ENCODE results near the gene ZFPL1. TPM values are rescaled to one million over a fixed set of nuclear protein-coding genes. Genes with fewer than 3 reads are reported as not detected.

Gene ZFPL1
- total RNA-seq, 1 donor from 2014 or later: 25.9 TPM

DNA sequence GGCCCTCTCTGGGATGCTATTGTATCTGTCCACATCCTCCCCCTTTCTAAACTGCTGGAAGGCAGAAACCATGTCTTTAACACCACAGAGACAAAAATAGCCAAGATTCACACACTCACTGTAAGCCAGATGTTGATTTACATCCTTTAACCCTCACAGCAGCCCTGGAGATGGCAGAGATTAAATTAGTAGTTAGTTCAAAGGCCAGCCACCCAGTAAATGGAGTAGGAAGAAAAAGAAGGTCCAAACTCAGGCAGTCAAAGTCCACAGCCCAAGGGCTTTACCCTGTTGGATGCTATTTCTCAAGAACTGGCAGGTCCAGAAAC lies 35.6 kb downstream of the ZFPL1 start:
- Mint-ChIP-seq H3K36me3 (ENCODE audit: low read depth, unreplicated experiment) (peaks cover 23% of the 10 kb centered on the region), H3K4me1 (ENCODE audit: unreplicated experiment) (peaks cover 23% of the 10 kb centered on the region), H3K27me3 (ENCODE audit: unreplicated experiment) (peaks cover 19% of the 10 kb centered on the region), H3K9me3 (ENCODE audit: unreplicated experiment) (no peaks in the 10 kb centered on the region), H3K27ac (ENCODE audit: unreplicated experiment) (peak overlapping the region; percentile 83), H3K4me3 (ENCODE audit: unreplicated experiment) (peak overlapping the region; percentile 71)
- DNase-seq (ENCODE audit: low spot score): no peak
- no peak for TF ChIP-seq CTCF (IDR thresholded peaks at IDR 0.05; ENCODE audit: unreplicated experiment)

DNA sequence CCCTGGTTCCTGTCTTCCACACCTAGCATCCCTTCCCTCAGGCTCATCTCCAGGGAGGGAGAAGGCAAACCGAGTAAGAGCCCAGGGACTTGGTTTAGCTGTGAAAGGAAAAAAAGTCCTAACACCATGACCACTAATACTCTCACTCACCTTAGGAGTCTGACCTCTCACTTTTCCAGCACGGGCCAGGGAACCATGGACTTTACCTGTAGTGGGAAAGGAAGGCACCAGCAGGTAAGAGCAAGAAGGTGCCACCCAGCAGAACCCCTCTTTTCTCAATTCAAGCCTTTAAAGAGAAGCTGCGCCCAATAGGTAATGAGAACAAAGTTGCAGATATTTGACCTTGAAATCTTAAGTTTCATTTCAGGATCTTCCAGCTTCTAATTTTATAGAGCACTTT lies 36.8 kb downstream of the ZFPL1 start:
- DNase-seq (ENCODE audit: low spot score): no peak
- peaks cover 23% of the 10 kb centered on the region for H3K4me1 Mint-ChIP-seq (ENCODE audit: unreplicated experiment)
- peaks cover 18% of the 10 kb centered on the region for H3K27me3 Mint-ChIP-seq (ENCODE audit: unreplicated experiment)
- TF ChIP-seq CTCF (IDR thresholded peaks at IDR 0.05; ENCODE audit: unreplicated experiment): no peak
- no peaks in the 10 kb centered on the region for H3K9me3 Mint-ChIP-seq (ENCODE audit: unreplicated experiment)
- H3K36me3 Mint-ChIP-seq (ENCODE audit: low read depth, unreplicated experiment): peaks cover 25% of the 10 kb centered on the region
- H3K27ac Mint-ChIP-seq (ENCODE audit: unreplicated experiment): peak overlapping the region; percentile 93
- peak overlapping the region; percentile 99 for H3K4me3 Mint-ChIP-seq (ENCODE audit: unreplicated experiment)

- Mint-ChIP-seq H3K27ac (ENCODE audit: unreplicated experiment) (peak overlapping the region; percentile 93), H3K4me1 (ENCODE audit: unreplicated experiment) (peaks cover 23% of the 10 kb centered on the region), H3K9me3 (ENCODE audit: unreplicated experiment) (no peaks in the 10 kb centered on the region), H3K27me3 (ENCODE audit: unreplicated experiment) (peaks cover 18% of the 10 kb centered on the region), H3K36me3 (ENCODE audit: low read depth, unreplicated experiment) (peaks cover 29% of the 10 kb centered on the region), H3K4me3 (ENCODE audit: unreplicated experiment) (peak overlapping the region; percentile 99)
- peak; percentile 28 for DNase-seq (ENCODE audit: low spot score)
- TF ChIP-seq CTCF (IDR thresholded peaks at IDR 0.05; ENCODE audit: unreplicated experiment): no peak
Observed at GRCh38 chr11:65121447-65121864, 37.4 kb downstream of the ZFPL1 start.

DNA sequence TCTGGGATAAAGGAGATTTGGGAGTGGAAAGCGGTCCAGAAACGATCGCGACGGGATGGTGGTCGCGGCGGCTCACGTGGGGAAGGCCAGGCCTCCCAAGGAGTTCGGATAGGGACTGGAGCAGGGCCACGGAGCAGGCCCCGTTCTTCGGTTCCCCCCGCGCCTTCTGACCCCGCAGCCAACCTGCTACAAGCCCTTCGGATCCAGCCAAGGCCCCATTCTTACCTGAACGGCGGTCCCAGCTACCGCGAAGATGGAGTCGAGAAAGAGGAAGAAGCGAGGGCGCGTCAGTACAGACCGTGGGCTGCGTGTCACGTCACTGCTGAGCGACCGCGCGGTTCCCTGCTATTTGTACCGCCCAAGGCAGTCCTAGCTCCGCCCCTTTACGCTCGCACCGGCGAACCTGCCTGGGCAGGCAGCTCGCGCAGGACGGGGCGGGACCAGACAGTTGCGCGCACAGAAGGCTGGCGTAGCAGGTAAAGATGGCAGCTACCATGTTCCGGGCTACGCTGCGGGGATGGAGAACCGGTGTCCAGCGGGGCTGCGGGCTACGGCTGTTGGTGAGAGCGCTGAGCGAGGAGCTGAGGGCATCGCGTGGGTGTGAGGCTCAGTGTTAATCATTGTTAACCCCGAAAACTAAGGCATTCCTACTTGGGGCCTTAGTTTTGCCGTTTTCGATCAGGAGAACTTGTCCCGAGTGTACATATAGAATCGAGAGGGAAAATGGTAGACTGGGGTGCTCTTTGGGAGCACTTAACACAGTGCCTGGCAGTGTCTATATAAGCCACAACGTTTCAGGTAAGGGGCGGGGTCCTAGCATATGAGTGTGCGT lies 38.1 kb downstream of the ZFPL1 start, which contains the start of the genes FAU and MRPL49:
Gene FAU, minus strand, starts transcription at position 270 of the 832 bp plus-strand sequence. CDS start 321 bp downstream, outside the sequence.
Gene MRPL49, plus strand, starts transcription at position 457 of the 832 bp plus-strand sequence. Its CDS starts 26 bp downstream, at position 483.
- peaks cover 34% of the 10 kb centered on the region for H3K36me3 Mint-ChIP-seq (ENCODE audit: low read depth, unreplicated experiment)
- H3K4me3 Mint-ChIP-seq (ENCODE audit: unreplicated experiment): peak within 1 kb of the TSS; percentile 99
- peak; percentile 96 for DNase-seq (ENCODE audit: low spot score)

More for the DNA sequence above, 38.1 kb downstream of the ZFPL1 start, which contains the start of the genes FAU and MRPL49:
- Mint-ChIP-seq H3K27ac (ENCODE audit: unreplicated experiment) (peak within 1 kb of the TSS; percentile 93), H3K9me3 (ENCODE audit: unreplicated experiment) (no peaks in the 10 kb centered on the region), H3K4me1 (ENCODE audit: unreplicated experiment) (peaks cover 23% of the 10 kb centered on the region), H3K27me3 (ENCODE audit: unreplicated experiment) (peaks cover 14% of the 10 kb centered on the region)
- no peak for TF ChIP-seq CTCF (IDR thresholded peaks at IDR 0.05; ENCODE audit: unreplicated experiment)
